Measurements from ENCODE around the gene ME3. TPM values are rescaled to one million over a fixed set of nuclear protein-coding genes. Genes with fewer than 3 reads are reported as not detected.
"Not testable (repeated sequence)": the region's sequence is repeated elsewhere in the genome, so short reads cannot be mapped to it uniquely, and the experiment has no call there.

Gene ME3
- total and polyA plus RNA-seq, 7 experiments from 2014 or later: 0.48 to 13.7 (median 6.4) TPM

GRCh38 chr11:86625544-86625943 lies 46.9 kb downstream of the ME3 start:
- H3K4me3 ChIP-seq (ENCODE audit: low read length): no peak overlapping the region
- no peak for DNase-seq
- CTCF ChIA-PET: no interaction called here
- no peak overlapping the region for H3K27ac ChIP-seq (ENCODE audit: low read depth, low read length)
- no peaks in the 10 kb centered on the region for H3K4me1 ChIP-seq (ENCODE audit: control insufficient read depth in 2 of 2, insufficient read depth in 2 of 2, low read length in 2 of 2)
- H3K27me3 ChIP-seq (ENCODE audit: control insufficient read depth in 2 of 2, insufficient read depth in 2 of 2, low read length in 2 of 2): no peaks in the 10 kb centered on the region
- Mint-ChIP-seq H3K4me3 (no peak overlapping the region), H3K27me3 (peaks cover 0 to 3% (median 0%) of the 10 kb centered on the region in 5 donors), H3K27ac (no peak overlapping the region), H3K4me1 (peaks cover 0 to 1% (median 0%) of the 10 kb centered on the region in 7 donors), H3K9me3 (peaks cover 0 to 5% (median 0%) of the 10 kb centered on the region in 11 donors), H3K36me3 (peaks cover 0 to 4% (median 0%) of the 10 kb centered on the region in 5 donors)
- intact Hi-C loops (cut with micrococcal nuclease): no loop called here
- no peaks in the 10 kb centered on the region for H3K9me3 ChIP-seq (ENCODE audit: control insufficient read depth in 2 of 3, low read length in 3 of 3)
- ATAC-seq: no peak
- POLR2A ChIA-PET: no interaction called here
- no peaks in the 10 kb centered on the region for H3K36me3 ChIP-seq (ENCODE audit: control insufficient read depth in 2 of 3, insufficient read depth in 3 of 3, low read length in 3 of 3)

DNA sequence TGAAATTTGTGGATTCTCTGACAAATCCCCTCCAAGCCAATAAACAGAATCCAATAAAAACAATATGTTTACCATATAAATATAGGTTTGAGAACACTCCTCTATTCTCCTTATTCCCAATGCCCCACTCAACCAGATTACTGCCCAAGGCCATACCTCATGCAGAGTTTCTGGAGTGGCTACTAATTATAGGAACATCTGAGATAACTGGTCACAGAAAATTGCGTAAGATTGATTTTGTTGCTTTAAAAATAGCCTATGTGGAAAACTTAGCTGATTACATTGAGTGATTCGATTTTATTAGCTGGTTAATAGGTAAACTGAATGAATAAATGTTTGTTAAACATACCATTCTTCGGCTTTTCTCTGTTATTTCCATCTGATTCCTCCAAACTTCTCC lies 48.0 kb downstream of the ME3 start:
- no peak for DNase-seq
- Mint-ChIP-seq H3K9me3 (peaks cover 0 to 8% (median 0%) of the 10 kb centered on the region in 11 donors), H3K36me3 (no peaks in the 10 kb centered on the region), H3K27me3 (peaks cover 0 to 3% (median 0%) of the 10 kb centered on the region in 5 donors), H3K4me1 (peaks cover 0 to 1% (median 0%) of the 10 kb centered on the region in 7 donors), H3K4me3 (no peak overlapping the region), H3K27ac (no peak overlapping the region)
- intact Hi-C loops (cut with micrococcal nuclease): no loop called here
- Histone ChIP-seq H3K27ac (ENCODE audit: low read depth, low read length) (no peak overlapping the region), H3K9me3 (ENCODE audit: control insufficient read depth in 2 of 3, low read length in 3 of 3) (no peaks in the 10 kb centered on the region), H3K27me3 (ENCODE audit: control insufficient read depth in 2 of 2, insufficient read depth in 2 of 2, low read length in 2 of 2) (no peaks in the 10 kb centered on the region), H3K4me1 (ENCODE audit: control insufficient read depth in 2 of 2, insufficient read depth in 2 of 2, low read length in 2 of 2) (no peaks in the 10 kb centered on the region), H3K36me3 (ENCODE audit: control insufficient read depth in 2 of 3, insufficient read depth in 3 of 3, low read length in 3 of 3) (no peaks in the 10 kb centered on the region), H3K4me3 (ENCODE audit: low read length) (no peak overlapping the region)
- CTCF ChIA-PET: no interaction called here
- ATAC-seq: no peak
- POLR2A ChIA-PET: no interaction called here

- Mint-ChIP-seq H3K4me3 (no peak overlapping the region), H3K27ac (no peak overlapping the region)
- CTCF ChIA-PET: no interaction called here
Observed at GRCh38 chr11:86623736-86624135, 48.7 kb downstream of the ME3 start.

DNA sequence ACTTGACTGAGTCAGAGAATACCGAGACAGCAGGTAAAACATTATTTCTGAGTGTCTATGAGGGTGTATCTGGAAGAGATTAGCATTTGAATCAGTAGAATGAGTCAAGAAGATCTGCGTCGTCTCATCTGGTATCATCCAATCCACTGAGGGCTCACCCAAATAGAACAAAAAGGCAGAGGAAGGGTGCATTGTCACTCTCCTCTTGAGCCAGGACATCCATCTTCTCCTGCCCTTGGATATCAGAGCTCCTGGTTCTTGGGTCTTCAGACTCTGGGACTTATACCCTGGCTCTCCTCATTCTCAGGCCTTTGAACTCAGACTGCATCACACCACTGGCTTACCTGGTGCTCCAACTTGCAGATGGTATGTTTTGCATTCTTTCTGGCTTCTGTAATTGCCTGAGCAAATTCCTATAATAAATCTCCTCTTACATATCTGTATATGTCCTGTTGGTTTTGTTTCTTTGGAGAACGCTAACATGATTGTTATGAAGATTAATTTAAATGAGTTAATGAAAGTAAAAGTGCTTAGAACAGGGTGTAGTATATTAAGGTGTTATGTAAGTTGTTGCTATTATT lies 49.3 kb downstream of the ME3 start:
- no peak overlapping the region for H3K27ac ChIP-seq (ENCODE audit: low read depth, low read length)
- Mint-ChIP-seq H3K9me3 (peaks cover 0 to 13% (median 3%) of the 10 kb centered on the region in 11 donors), H3K36me3 (peaks cover 0 to 2% (median 0%) of the 10 kb centered on the region in 5 donors), H3K4me3 (no peak overlapping the region), H3K27me3 (peaks cover 0 to 3% (median 0%) of the 10 kb centered on the region in 5 donors), H3K27ac (no peak overlapping the region), H3K4me1 (peaks cover 0 to 1% (median 0%) of the 10 kb centered on the region in 7 donors)
- ChIA-PET POLR2A (no interaction called here), CTCF (no interaction called here)
- H3K27me3 ChIP-seq (ENCODE audit: control insufficient read depth in 2 of 2, insufficient read depth in 2 of 2, low read length in 2 of 2): no peaks in the 10 kb centered on the region
- no peaks in the 10 kb centered on the region for H3K36me3 ChIP-seq (ENCODE audit: control insufficient read depth in 2 of 3, insufficient read depth in 3 of 3, low read length in 3 of 3)
- no peak overlapping the region for H3K4me3 ChIP-seq (ENCODE audit: low read length)
- no peak for DNase-seq
- intact Hi-C loops (cut with micrococcal nuclease): no loop called here
- H3K4me1 ChIP-seq (ENCODE audit: control insufficient read depth in 2 of 2, insufficient read depth in 2 of 2, low read length in 2 of 2): no peaks in the 10 kb centered on the region
- H3K9me3 ChIP-seq (ENCODE audit: control insufficient read depth in 2 of 3, low read length in 3 of 3): no peaks in the 10 kb centered on the region
- ATAC-seq: no peak

More at GRCh38 chr11:86623736-86624135, 48.7 kb downstream of the ME3 start:
- no peak overlapping the region for H3K27ac ChIP-seq (ENCODE audit: low read depth, low read length)
- H3K36me3 ChIP-seq (ENCODE audit: control insufficient read depth in 2 of 3, insufficient read depth in 3 of 3, low read length in 3 of 3): no peaks in the 10 kb centered on the region
- peaks cover 0 to 13% (median 3%) of the 10 kb centered on the region in 11 donors for H3K9me3 Mint-ChIP-seq
- intact Hi-C loops (cut with micrococcal nuclease): no loop called here
- DNase-seq: no peak
- H3K9me3 ChIP-seq (ENCODE audit: control insufficient read depth in 2 of 3, low read length in 3 of 3): no peaks in the 10 kb centered on the region
- peaks cover 0 to 1% (median 0%) of the 10 kb centered on the region in 7 donors for H3K4me1 Mint-ChIP-seq
- POLR2A ChIA-PET: no interaction called here
- no peak overlapping the region for H3K4me3 ChIP-seq (ENCODE audit: low read length)
- no peaks in the 10 kb centered on the region for H3K4me1 ChIP-seq (ENCODE audit: control insufficient read depth in 2 of 2, insufficient read depth in 2 of 2, low read length in 2 of 2)
- H3K27me3 ChIP-seq (ENCODE audit: control insufficient read depth in 2 of 2, insufficient read depth in 2 of 2, low read length in 2 of 2): no peaks in the 10 kb centered on the region
- H3K27me3 Mint-ChIP-seq: peaks cover 0 to 3% (median 0%) of the 10 kb centered on the region in 5 donors
- ATAC-seq: no peak
- peaks cover 0 to 2% (median 0%) of the 10 kb centered on the region in 5 donors for H3K36me3 Mint-ChIP-seq

GRCh38 chr11:86621854-86622253 lies 50.6 kb downstream of the ME3 start:
- Mint-ChIP-seq H3K36me3 (peaks cover 0 to 2% (median 0%) of the 10 kb centered on the region in 5 donors), H3K9me3 (peaks cover 0 to 13% (median 3%) of the 10 kb centered on the region in 11 donors), H3K27ac (no peak overlapping the region), H3K4me3 (no peak overlapping the region), H3K27me3 (peaks cover 0 to 3% (median 0%) of the 10 kb centered on the region in 5 donors), H3K4me1 (peaks cover 0 to 1% (median 0%) of the 10 kb centered on the region in 7 donors)
- CTCF ChIA-PET: no interaction called here
- Histone ChIP-seq H3K27ac (ENCODE audit: low read depth, low read length) (no peak overlapping the region), H3K4me3 (ENCODE audit: low read length) (no peak overlapping the region), H3K27me3 (ENCODE audit: control insufficient read depth in 2 of 2, insufficient read depth in 2 of 2, low read length in 2 of 2) (no peaks in the 10 kb centered on the region), H3K9me3 (ENCODE audit: control insufficient read depth in 2 of 3, low read length in 3 of 3) (no peaks in the 10 kb centered on the region), H3K36me3 (ENCODE audit: control insufficient read depth in 2 of 3, insufficient read depth in 3 of 3, low read length in 3 of 3) (no peaks in the 10 kb centered on the region), H3K4me1 (ENCODE audit: control insufficient read depth in 2 of 2, insufficient read depth in 2 of 2, low read length in 2 of 2) (no peaks in the 10 kb centered on the region)
- POLR2A ChIA-PET: no interaction called here
- no peak for ATAC-seq
- intact Hi-C loops (cut with micrococcal nuclease): no loop called here
- DNase-seq: no peak

GRCh38 chr11:86620891-86621521 lies 51.4 kb downstream of the ME3 start:
- Histone ChIP-seq H3K36me3 (ENCODE audit: control insufficient read depth in 2 of 3, insufficient read depth in 3 of 3, low read length in 3 of 3) (no peaks in the 10 kb centered on the region), H3K9me3 (ENCODE audit: control insufficient read depth in 2 of 3, low read length in 3 of 3) (no peaks in the 10 kb centered on the region), H3K4me3 (ENCODE audit: low read length) (no peak overlapping the region), H3K27me3 (ENCODE audit: control insufficient read depth in 2 of 2, insufficient read depth in 2 of 2, low read length in 2 of 2) (no peaks in the 10 kb centered on the region), H3K27ac (ENCODE audit: low read depth, low read length) (no peak overlapping the region), H3K4me1 (ENCODE audit: control insufficient read depth in 2 of 2, insufficient read depth in 2 of 2, low read length in 2 of 2) (no peaks in the 10 kb centered on the region)
- Mint-ChIP-seq H3K36me3 (peaks cover 0 to 3% (median 2%) of the 10 kb centered on the region in 5 donors), H3K9me3 (peaks cover 0 to 19% (median 6%) of the 10 kb centered on the region in 11 donors), H3K27ac (no peak overlapping the region), H3K4me3 (no peak overlapping the region), H3K27me3 (peaks cover 0 to 3% (median 0%) of the 10 kb centered on the region in 5 donors), H3K4me1 (peaks cover 0 to 1% (median 0%) of the 10 kb centered on the region in 7 donors)
- no peak for ATAC-seq
- CTCF ChIA-PET: no interaction called here
- intact Hi-C loops (cut with micrococcal nuclease): no loop called here
- DNase-seq: no peak
- POLR2A ChIA-PET: no interaction called here

- H3K27me3 Mint-ChIP-seq; H3K27me3 ChIP-seq (ENCODE audit: control insufficient read depth in 2 of 2, insufficient read depth in 2 of 2, low read length in 2 of 2); DNase-seq; intact Hi-C loops (cut with micrococcal nuclease); H3K27ac Mint-ChIP-seq; H3K4me3 Mint-ChIP-seq; CTCF ChIA-PET; POLR2A ChIA-PET; H3K9me3 ChIP-seq (ENCODE audit: control insufficient read depth in 2 of 3, low read length in 3 of 3); H3K36me3 ChIP-seq (ENCODE audit: control insufficient read depth in 2 of 3, insufficient read depth in 3 of 3, low read length in 3 of 3); H3K27ac ChIP-seq (ENCODE audit: low read depth, low read length); ATAC-seq; H3K4me1 ChIP-seq (ENCODE audit: control insufficient read depth in 2 of 2, insufficient read depth in 2 of 2, low read length in 2 of 2); H3K4me3 ChIP-seq (ENCODE audit: low read length); H3K36me3 Mint-ChIP-seq; H3K4me1 Mint-ChIP-seq: not testable (repeated sequence)
- peaks cover 2 to 30% (median 6%) of the 10 kb centered on the region in 11 donors for H3K9me3 Mint-ChIP-seq
Observed at GRCh38 chr11:86619428-86619827, 53.0 kb downstream of the ME3 start.

Measured in naive thymus-derived CD4-positive, alpha-beta T cell (primary cell).